Breast epithelium (tissue), 3 donors: Measurements from ENCODE around the gene ADAM11.

Source experiments
- POLR2A ChIP-seq: fragments of 450-650 bp; IDR thresholded peaks from one replicate; pipeline ENCODE4 v1.6.1; 2016; ENCODE audit warnings: antibody characterized with exemption, mild to moderate bottlenecking, moderate library complexity
- TF ChIP-seq, protein P1 (sequence below), 3 donors: fragments of 450-650 bp; IDR thresholded peaks; one replicate each; pipeline ENCODE4 v1.5.1; 2016 to 2017; ENCODE audit warnings: antibody characterized with exemption in 3 of 3, mild to moderate bottlenecking in 3 of 3, moderate library complexity in 3 of 3

GRCh38 chr17:44741316-44741715 is 17.5 kb upstream of the ADAM11 start:
- TF ChIP-seq POLR2A: no peak
- TF ChIP-seq, protein P1, sequence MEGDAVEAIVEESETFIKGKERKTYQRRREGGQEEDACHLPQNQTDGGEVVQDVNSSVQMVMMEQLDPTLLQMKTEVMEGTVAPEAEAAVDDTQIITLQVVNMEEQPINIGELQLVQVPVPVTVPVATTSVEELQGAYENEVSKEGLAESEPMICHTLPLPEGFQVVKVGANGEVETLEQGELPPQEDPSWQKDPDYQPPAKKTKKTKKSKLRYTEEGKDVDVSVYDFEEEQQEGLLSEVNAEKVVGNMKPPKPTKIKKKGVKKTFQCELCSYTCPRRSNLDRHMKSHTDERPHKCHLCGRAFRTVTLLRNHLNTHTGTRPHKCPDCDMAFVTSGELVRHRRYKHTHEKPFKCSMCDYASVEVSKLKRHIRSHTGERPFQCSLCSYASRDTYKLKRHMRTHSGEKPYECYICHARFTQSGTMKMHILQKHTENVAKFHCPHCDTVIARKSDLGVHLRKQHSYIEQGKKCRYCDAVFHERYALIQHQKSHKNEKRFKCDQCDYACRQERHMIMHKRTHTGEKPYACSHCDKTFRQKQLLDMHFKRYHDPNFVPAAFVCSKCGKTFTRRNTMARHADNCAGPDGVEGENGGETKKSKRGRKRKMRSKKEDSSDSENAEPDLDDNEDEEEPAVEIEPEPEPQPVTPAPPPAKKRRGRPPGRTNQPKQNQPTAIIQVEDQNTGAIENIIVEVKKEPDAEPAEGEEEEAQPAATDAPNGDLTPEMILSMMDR (IDR thresholded peaks at IDR 0.05): no peak
